HepG2 (cell line): Measurements from ENCODE around the gene NGEF. TPM values are rescaled to one million over a fixed set of nuclear protein-coding genes. Genes with fewer than 3 reads are reported as not detected.

Experiments
- DPF2 ChIP-seq: sonication (generic); formaldehyde crosslinking; IDR thresholded peaks from 2 replicates; pipeline ENCODE4 v1.4.0; 2020; ENCODE audit warnings: mild to moderate bottlenecking, low read depth, missing genetic modification reagents, borderline replicate concordance
- HNRNPH1 ChIP-seq: fragments of 200-400 bp; formaldehyde crosslinking; optimal IDR thresholded peaks from 2 replicates; pipeline ENCODE3; 2017; ENCODE audit warnings: mild to moderate bottlenecking, low read depth, low read length
- MBD4 ChIP-seq: IDR thresholded peaks from 2 replicates; pipeline ENCODE4 v1.6.1; 2012; ENCODE audit warnings: low read length, inconsistent platforms, borderline replicate concordance
- NFIC ChIP-seq: IDR thresholded peaks from 2 replicates; pipeline ENCODE4 v1.6.1; 2012; ENCODE audit warnings: mild to moderate bottlenecking, low read length, inconsistent platforms
- NR2F2 ChIP-seq: IDR thresholded peaks from 2 replicates; pipeline ENCODE4 v1.6.1; 2012; ENCODE audit warnings: low read depth, inconsistent platforms, borderline replicate concordance
- REL ChIP-seq: sonication (generic); formaldehyde crosslinking; conservative IDR thresholded peaks from 2 replicates; pipeline ENCODE4 v1.8.0; 2022; ENCODE audit warnings: mild to moderate bottlenecking, missing genetic modification reagents, moderate library complexity
- SETDB1 ChIP-seq: sonication (generic); formaldehyde crosslinking; IDR thresholded peaks from 2 replicates; pipeline ENCODE4 v1.5.1; 2020; ENCODE audit warnings: missing genetic modification reagents, mild to moderate bottlenecking, borderline replicate concordance
- STAG1 ChIP-seq: sonication (generic); formaldehyde crosslinking; IDR thresholded peaks from 2 replicates; pipeline ENCODE4 v1.4.0; 2020; ENCODE audit warnings: missing genetic modification reagents
- ZNF225 ChIP-seq: sonication (generic); formaldehyde crosslinking; IDR thresholded peaks from 2 replicates; pipeline ENCODE4 v1.4.0; 2020; ENCODE audit warnings: mild to moderate bottlenecking, missing genetic modification reagents
- ZNF235 ChIP-seq: sonication (generic); formaldehyde crosslinking; IDR thresholded peaks from 2 replicates; pipeline ENCODE4 v1.8.1; 2023; ENCODE audit warnings: mild to moderate bottlenecking, missing genetic modification reagents, borderline replicate concordance
- ZNF274 ChIP-seq: sonication (generic); formaldehyde crosslinking; IDR thresholded peaks from 2 replicates; pipeline ENCODE4 v1.5.1; 2020; ENCODE audit warnings: mild to moderate bottlenecking, missing genetic modification reagents
- ZNF343 ChIP-seq: sonication (generic); formaldehyde crosslinking; IDR thresholded peaks from 2 replicates; pipeline ENCODE4 v1.4.0; 2020; ENCODE audit warnings: mild to moderate bottlenecking, missing genetic modification reagents
- ZNF607 ChIP-seq: sonication (generic); formaldehyde crosslinking; IDR thresholded peaks from 2 replicates; pipeline ENCODE4 v1.5.1; 2020; ENCODE audit warnings: missing genetic modification reagents, mild to moderate bottlenecking, borderline replicate concordance
- ZNF782 ChIP-seq: sonication (generic); formaldehyde crosslinking; IDR thresholded peaks from 2 replicates; pipeline ENCODE4 v1.4.0; 2020; ENCODE audit warnings: missing genetic modification reagents, mild to moderate bottlenecking, borderline replicate concordance
- polyA plus RNA-seq, 8 experiments: library from polyadenylated mRNA; depleted of rRNA in 3 of 8; stranded (reverse) in 7 of 8; unstranded in 1 of 8; fragments of >200 nt; fragmentation: Illumina TruSeq in 4 of 8; extraction: Trizol in 4 of 8; gene quantifications; 2 replicates each; pipeline versions ENCODE4 v1.2.1 to v1.2.3, GENCODE V29; 2011 to 2016; ENCODE audit warnings: low read depth in 4 of 8, missing spikeins in 1 of 8, mixed read lengths in 1 of 8; ENCODE audit not compliant: insufficient read depth in 1 of 8
- total RNA-seq, 5 experiments: library from RNA; depleted of rRNA; stranded (reverse); fragments of >200 nt; fragmentation: Illumina TruSeq; extraction: Trizol; gene quantifications; 2 replicates each; pipeline ENCODE4 v1.2.3, GENCODE V29; 2016; ENCODE audit warnings: low read depth in 1 of 5
- TF ChIP-seq, protein P1 (sequence below), 2 experiments: fragments of 450-650 bp in 1 of 2; sonication (generic) in 1 of 2; formaldehyde crosslinking in 1 of 2; IDR thresholded peaks; 2 replicates each; pipeline versions ENCODE4 v1.6.1 to v1.8.0; 2016 to 2022; ENCODE audit warnings: antibody characterized with exemption in 1 of 2, mild to moderate bottlenecking in 1 of 2, missing genetic modification reagents in 1 of 2
- TF ChIP-seq, protein P2 (sequence below): sonication (generic); formaldehyde crosslinking; IDR thresholded peaks from 2 replicates; pipeline ENCODE4 v1.8.0; 2022; ENCODE audit warnings: mild to moderate bottlenecking, missing genetic modification reagents, moderate library complexity
- TF ChIP-seq, protein P3 (sequence below): sonication (generic); formaldehyde crosslinking; IDR thresholded peaks from 2 replicates; pipeline ENCODE4 v1.5.1; 2020; ENCODE audit warnings: missing genetic modification reagents, mild to moderate bottlenecking, borderline replicate concordance

NGEF gene
- total and polyA plus RNA-seq, 2 of the 13 experiments (the other 11 are each of a cell fraction or from before 2014, with no cell fraction given) = 14.4 to 36.9 TPM

DNA sequence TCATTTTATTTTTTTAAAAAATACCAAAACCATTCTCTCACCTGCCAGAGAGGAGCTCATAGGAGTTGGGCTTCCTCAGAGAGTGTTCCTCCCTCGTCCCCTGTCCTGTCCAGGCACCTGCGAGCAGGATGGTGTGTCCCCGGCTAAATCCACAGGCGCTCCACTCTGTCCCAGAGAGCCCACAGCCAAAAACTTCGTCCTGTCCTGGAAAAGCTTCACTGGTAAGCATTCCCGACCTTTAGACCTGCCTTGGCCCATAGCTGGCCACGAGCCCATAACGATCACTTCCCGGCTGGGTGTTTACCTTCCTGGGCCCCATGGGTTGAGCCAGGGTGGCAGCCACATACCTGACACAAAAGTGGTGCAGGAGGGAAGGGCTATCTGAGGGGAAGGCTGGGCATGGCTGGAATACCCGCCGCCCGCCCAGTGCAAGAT, at the start of gene NGEF (continued):
- TF ChIP-seq, protein P1, sequence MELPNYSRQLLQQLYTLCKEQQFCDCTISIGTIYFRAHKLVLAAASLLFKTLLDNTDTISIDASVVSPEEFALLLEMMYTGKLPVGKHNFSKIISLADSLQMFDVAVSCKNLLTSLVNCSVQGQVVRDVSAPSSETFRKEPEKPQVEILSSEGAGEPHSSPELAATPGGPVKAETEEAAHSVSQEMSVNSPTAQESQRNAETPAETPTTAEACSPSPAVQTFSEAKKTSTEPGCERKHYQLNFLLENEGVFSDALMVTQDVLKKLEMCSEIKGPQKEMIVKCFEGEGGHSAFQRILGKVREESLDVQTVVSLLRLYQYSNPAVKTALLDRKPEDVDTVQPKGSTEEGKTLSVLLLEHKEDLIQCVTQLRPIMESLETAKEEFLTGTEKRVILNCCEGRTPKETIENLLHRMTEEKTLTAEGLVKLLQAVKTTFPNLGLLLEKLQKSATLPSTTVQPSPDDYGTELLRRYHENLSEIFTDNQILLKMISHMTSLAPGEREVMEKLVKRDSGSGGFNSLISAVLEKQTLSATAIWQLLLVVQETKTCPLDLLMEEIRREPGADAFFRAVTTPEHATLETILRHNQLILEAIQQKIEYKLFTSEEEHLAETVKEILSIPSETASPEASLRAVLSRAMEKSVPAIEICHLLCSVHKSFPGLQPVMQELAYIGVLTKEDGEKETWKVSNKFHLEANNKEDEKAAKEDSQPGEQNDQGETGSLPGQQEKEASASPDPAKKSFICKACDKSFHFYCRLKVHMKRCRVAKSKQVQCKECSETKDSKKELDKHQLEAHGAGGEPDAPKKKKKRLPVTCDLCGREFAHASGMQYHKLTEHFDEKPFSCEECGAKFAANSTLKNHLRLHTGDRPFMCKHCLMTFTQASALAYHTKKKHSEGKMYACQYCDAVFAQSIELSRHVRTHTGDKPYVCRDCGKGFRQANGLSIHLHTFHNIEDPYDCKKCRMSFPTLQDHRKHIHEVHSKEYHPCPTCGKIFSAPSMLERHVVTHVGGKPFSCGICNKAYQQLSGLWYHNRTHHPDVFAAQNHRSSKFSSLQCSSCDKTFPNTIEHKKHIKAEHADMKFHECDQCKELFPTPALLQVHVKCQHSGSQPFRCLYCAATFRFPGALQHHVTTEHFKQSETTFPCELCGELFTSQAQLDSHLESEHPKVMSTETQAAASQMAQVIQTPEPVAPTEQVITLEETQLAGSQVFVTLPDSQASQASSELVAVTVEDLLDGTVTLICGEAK (IDR thresholded peaks at IDR 0.05) = no peak
- TF ChIP-seq, protein P1 (CRISPR knock-in tag; IDR thresholded peaks at IDR 0.05) = 0 out of 2 replicates have a peak, but pooled peaks have one; percentile 17
- TF ChIP-seq, protein P2, sequence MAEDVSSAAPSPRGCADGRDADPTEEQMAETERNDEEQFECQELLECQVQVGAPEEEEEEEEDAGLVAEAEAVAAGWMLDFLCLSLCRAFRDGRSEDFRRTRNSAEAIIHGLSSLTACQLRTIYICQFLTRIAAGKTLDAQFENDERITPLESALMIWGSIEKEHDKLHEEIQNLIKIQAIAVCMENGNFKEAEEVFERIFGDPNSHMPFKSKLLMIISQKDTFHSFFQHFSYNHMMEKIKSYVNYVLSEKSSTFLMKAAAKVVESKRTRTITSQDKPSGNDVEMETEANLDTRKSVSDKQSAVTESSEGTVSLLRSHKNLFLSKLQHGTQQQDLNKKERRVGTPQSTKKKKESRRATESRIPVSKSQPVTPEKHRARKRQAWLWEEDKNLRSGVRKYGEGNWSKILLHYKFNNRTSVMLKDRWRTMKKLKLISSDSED (CRISPR knock-in tag) = no peak
- TF ChIP-seq DPF2 (peak; percentile 94), ZNF274 (CRISPR knock-in tag) (peak; percentile 82), MBD4 (no peak), ZNF235 (no peak), REL (CRISPR knock-in tag) (no peak), HNRNPH1 (peak; percentile 78), NR2F2 (peak; percentile 77; the same call in 1 of the 2 replicates), ZNF343 (CRISPR knock-in tag) (peak; percentile 56; the same call in 1 of the 2 replicates), ZNF225 (CRISPR knock-in tag) (peak; percentile 38; the same call in 1 of the 2 replicates), SETDB1 (no peak), STAG1 (CRISPR knock-in tag) (no peak; the same call in 1 of the 2 replicates), ZNF607 (0 out of 2 replicates have a peak, but pooled peaks have one; percentile 6), NFIC (peak; percentile 86), ZNF782 (no peak; the same call in 1 of the 2 replicates)
- TF ChIP-seq, protein P3, sequence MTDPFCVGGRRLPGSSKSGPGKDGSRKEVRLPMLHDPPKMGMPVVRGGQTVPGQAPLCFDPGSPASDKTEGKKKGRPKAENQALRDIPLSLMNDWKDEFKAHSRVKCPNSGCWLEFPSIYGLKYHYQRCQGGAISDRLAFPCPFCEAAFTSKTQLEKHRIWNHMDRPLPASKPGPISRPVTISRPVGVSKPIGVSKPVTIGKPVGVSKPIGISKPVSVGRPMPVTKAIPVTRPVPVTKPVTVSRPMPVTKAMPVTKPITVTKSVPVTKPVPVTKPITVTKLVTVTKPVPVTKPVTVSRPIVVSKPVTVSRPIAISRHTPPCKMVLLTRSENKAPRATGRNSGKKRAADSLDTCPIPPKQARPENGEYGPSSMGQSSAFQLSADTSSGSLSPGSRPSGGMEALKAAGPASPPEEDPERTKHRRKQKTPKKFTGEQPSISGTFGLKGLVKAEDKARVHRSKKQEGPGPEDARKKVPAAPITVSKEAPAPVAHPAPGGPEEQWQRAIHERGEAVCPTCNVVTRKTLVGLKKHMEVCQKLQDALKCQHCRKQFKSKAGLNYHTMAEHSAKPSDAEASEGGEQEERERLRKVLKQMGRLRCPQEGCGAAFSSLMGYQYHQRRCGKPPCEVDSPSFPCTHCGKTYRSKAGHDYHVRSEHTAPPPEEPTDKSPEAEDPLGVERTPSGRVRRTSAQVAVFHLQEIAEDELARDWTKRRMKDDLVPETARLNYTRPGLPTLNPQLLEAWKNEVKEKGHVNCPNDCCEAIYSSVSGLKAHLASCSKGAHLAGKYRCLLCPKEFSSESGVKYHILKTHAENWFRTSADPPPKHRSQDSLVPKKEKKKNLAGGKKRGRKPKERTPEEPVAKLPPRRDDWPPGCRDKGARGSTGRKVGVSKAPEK (CRISPR knock-in tag) = no peak
